Fibroblast of lung (primary cell): ENCODE data around the gene RPLP2.

Source experiments
- EZH2 ChIP-seq: IDR thresholded peaks from 2 replicates; pipeline ENCODE4 v1.5.1; 2012; ENCODE audit warnings: low read length, control low read depth, mild to moderate bottlenecking; ENCODE audit errors: missing control alignments
- TF ChIP-seq, protein P1 (sequence below), 2 donors: IDR thresholded peaks in 1 of 2; conservative IDR thresholded peaks in 1 of 2; 1 replicate in 1 of 2; 2 replicates in 1 of 2; pipeline ENCODE4 v1.5.1; 2011 to 2012; ENCODE audit warnings: low read length in 2 of 2, control low read depth in 1 of 2, inconsistent platforms in 1 of 2, low read depth in 1 of 2, mild to moderate bottlenecking in 1 of 2

DNA sequence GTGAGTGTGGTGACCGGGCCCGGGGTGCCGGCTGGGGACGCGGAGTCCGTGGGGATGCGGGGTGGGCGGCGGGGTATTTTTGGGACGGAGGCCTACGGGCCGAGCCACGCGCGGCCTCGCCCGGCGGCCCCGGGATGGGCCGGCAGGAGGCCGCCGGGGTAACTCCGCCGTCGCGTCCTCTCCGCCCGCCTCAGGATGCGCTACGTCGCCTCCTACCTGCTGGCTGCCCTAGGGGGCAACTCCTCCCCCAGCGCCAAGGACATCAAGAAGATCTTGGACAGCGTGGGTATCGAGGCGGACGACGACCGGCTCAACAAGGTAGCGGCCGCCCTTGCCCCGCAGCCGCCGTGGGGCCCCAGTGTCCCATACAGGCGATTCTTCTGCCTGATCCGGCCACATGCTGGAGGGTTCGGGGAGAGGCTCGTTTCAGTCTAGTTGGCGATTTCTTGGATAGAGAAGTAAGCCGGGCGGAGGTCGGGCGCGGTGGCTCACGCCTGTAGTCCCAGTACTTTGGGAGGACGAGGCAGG is 337 bp downstream of the RPLP2 start:
- TF ChIP-seq EZH2, result no peak
- TF ChIP-seq, protein P1, sequence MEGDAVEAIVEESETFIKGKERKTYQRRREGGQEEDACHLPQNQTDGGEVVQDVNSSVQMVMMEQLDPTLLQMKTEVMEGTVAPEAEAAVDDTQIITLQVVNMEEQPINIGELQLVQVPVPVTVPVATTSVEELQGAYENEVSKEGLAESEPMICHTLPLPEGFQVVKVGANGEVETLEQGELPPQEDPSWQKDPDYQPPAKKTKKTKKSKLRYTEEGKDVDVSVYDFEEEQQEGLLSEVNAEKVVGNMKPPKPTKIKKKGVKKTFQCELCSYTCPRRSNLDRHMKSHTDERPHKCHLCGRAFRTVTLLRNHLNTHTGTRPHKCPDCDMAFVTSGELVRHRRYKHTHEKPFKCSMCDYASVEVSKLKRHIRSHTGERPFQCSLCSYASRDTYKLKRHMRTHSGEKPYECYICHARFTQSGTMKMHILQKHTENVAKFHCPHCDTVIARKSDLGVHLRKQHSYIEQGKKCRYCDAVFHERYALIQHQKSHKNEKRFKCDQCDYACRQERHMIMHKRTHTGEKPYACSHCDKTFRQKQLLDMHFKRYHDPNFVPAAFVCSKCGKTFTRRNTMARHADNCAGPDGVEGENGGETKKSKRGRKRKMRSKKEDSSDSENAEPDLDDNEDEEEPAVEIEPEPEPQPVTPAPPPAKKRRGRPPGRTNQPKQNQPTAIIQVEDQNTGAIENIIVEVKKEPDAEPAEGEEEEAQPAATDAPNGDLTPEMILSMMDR (conservative IDR thresholded peaks at IDR 0.05 in 1 of 2, IDR thresholded peaks at IDR 0.05 in 1 of 2; ENCODE audit: low read depth in 1 of 2, low read length in 2 of 2), result no peak
